ENCODE measurements around the gene FUT2. TPM values are rescaled to one million over a fixed set of nuclear protein-coding genes. Genes with fewer than 3 reads are reported as not detected.

The FUT2 gene
- total RNA-seq, 1 donor from 2014 or later: not detected

DNA sequence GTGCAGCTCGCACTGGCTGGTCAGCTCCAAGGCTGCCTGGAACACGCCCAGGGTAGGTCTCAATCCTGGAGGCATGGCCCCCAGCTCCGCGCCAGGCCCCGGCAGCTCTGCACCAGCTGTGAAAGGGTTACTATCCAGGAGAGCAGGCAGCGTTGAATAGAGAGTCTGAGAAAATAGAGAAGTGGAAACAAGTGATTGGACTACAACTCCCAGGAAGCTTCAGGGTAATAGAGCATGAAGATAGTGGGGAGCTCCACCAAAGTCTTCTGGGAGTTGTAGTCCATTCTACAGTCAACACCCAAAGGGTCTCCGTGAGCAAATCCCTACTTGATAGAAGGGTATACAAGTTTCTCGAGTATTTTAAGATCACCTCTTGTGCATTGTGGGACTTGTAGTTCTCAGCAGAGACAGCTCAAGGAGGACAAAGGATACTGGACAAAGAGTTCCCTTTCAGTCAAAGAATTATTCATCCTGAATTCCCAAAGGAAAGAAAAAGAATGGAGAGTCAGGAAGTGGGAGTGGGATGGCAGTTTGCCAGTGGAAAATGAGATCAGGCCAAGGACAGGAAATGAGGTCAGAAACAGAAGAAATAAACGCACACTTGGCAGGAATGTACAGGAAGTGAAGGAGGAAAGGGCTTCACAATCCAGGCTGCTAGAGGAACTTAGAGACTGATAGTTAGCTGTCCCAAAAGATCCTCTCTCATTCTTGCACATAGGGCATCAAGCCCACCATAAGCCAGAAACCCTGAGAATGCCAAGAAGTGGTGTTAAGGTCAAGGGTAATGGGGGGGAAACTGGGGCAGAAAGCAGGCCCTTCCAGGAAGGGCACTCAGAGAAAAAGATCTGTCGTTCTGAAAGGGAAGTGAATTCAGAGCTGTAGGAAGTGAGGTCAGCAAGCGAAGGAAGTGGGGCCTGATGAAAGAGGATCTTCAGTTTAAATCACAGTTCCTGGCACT, 29.3 kb downstream of the FUT2 start:
- Mint-ChIP-seq H3K4me1 (peaks cover 27% of the 10 kb centered on the region), H3K4me3 (peak overlapping the region; percentile 10), H3K9me3 (peaks cover 7% of the 10 kb centered on the region), H3K27ac (ENCODE audit: unreplicated experiment) (peak overlapping the region; percentile 95), H3K36me3 (ENCODE audit: low read depth) (peaks cover 5% of the 10 kb centered on the region), H3K27me3 (ENCODE audit: low read depth) (no peaks in the 10 kb centered on the region)
- TF ChIP-seq, protein P1, sequence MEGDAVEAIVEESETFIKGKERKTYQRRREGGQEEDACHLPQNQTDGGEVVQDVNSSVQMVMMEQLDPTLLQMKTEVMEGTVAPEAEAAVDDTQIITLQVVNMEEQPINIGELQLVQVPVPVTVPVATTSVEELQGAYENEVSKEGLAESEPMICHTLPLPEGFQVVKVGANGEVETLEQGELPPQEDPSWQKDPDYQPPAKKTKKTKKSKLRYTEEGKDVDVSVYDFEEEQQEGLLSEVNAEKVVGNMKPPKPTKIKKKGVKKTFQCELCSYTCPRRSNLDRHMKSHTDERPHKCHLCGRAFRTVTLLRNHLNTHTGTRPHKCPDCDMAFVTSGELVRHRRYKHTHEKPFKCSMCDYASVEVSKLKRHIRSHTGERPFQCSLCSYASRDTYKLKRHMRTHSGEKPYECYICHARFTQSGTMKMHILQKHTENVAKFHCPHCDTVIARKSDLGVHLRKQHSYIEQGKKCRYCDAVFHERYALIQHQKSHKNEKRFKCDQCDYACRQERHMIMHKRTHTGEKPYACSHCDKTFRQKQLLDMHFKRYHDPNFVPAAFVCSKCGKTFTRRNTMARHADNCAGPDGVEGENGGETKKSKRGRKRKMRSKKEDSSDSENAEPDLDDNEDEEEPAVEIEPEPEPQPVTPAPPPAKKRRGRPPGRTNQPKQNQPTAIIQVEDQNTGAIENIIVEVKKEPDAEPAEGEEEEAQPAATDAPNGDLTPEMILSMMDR (conservative IDR thresholded peaks at IDR 0.05): no peak
- no peak for DNase-seq (ENCODE audit: low read depth, low spot score)

DNA sequence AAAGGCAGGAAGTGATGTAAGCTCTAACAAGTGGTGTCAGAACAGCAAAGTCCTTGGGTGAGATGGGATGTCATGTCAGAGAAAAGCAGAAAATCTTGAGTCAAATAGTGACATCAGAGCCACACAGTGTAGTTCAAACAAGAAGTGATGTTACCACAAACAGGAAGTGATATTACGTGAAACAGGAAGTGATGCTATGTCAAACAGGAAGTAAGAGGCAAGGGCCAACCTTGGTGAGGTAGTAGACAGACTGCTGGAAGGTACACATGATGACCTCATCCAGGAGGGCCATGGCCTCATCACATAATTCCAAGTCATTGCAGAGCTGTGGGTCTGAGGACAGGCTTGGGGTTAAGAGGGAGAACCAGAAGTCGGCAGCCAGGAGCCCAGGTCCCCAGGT, 30.8 kb downstream of the FUT2 start:
- no peak for DNase-seq (ENCODE audit: low read depth, low spot score)
- peaks cover 11% of the 10 kb centered on the region for H3K9me3 Mint-ChIP-seq
- no peak overlapping the region for H3K4me3 Mint-ChIP-seq
- peaks cover 15% of the 10 kb centered on the region for H3K4me1 Mint-ChIP-seq
- H3K36me3 Mint-ChIP-seq (ENCODE audit: low read depth): peaks cover 9% of the 10 kb centered on the region
- H3K27me3 Mint-ChIP-seq (ENCODE audit: low read depth): peaks cover 4% of the 10 kb centered on the region
- TF ChIP-seq, protein P1 (conservative IDR thresholded peaks at IDR 0.05): no peak
- H3K27ac Mint-ChIP-seq (ENCODE audit: unreplicated experiment): peak overlapping the region; percentile 52

DNA sequence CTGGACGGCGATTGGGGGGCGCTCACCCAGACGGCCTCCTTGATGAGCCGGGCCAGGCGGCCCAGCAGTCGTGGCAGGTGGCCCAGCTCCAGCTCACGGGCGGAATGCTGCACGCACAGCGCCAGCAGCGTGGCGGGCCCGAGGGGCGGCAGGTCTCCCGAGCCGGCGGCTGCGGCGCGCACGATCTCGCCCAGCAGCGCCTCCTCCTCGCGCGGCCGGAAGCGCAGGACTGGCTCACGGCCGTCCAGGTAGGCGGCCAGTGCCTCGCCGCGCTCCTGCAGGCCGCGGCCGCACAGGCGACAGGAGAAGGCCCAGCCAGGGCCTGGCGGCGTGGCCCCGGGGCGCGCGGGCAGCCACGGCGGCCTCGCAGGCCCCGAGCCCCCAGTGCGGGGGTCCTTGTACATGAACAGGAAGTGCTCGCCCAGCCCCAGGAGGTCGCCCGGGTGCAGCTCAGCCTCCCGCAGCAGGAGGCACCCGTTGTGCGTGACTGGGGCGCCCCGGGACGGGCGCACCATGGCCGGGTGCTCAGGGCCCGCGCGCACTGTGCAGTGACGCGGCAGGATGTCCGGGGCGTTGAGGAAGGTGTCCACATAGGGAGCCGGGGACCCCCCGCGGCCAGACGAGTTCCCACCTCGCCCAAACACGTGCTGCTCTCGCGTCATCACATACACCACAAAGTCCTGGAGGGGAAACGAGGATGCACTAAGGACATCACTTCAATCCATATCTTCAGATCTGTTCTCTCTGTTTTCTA, 33.3 kb downstream of the FUT2 start:
- no peak for DNase-seq (ENCODE audit: low read depth, low spot score)
- no peak overlapping the region for H3K4me3 Mint-ChIP-seq

DNA sequence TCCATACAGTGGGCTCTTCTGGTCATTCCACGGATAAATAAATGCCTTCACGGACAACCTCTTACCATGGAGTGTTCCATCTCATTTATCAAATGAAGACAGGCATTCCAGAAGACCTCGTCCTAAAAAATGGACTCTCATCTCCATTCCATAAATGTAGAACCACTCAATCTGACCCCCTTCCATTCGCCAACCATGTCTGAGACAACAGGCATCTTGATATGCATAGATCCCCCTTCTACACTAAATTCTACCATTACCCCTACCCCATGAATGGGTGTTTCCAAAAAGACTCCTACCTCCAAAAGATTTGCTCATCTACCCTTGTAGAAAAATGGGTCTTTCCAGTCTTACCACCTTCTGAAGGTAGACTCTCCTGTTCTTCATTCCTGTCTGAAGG, 35.7 kb downstream of the FUT2 start:
- Mint-ChIP-seq H3K4me1 (peaks cover 6% of the 10 kb centered on the region), H3K27me3 (ENCODE audit: low read depth) (peaks cover 18% of the 10 kb centered on the region), H3K36me3 (ENCODE audit: low read depth) (peaks cover 10% of the 10 kb centered on the region), H3K9me3 (peaks cover 11% of the 10 kb centered on the region), H3K4me3 (no peak overlapping the region), H3K27ac (ENCODE audit: unreplicated experiment) (no peak overlapping the region)
- TF ChIP-seq, protein P1 (conservative IDR thresholded peaks at IDR 0.05): no peak
- no peak for DNase-seq (ENCODE audit: low read depth, low spot score)

More for the DNA sequence above, 33.3 kb downstream of the FUT2 start:
- Mint-ChIP-seq H3K27me3 (ENCODE audit: low read depth) (peaks cover 11% of the 10 kb centered on the region), H3K27ac (ENCODE audit: unreplicated experiment) (no peak overlapping the region), H3K36me3 (ENCODE audit: low read depth) (peaks cover 12% of the 10 kb centered on the region), H3K4me1 (peaks cover 15% of the 10 kb centered on the region), H3K9me3 (peaks cover 16% of the 10 kb centered on the region)
- TF ChIP-seq, protein P1 (conservative IDR thresholded peaks at IDR 0.05): no peak

DNA sequence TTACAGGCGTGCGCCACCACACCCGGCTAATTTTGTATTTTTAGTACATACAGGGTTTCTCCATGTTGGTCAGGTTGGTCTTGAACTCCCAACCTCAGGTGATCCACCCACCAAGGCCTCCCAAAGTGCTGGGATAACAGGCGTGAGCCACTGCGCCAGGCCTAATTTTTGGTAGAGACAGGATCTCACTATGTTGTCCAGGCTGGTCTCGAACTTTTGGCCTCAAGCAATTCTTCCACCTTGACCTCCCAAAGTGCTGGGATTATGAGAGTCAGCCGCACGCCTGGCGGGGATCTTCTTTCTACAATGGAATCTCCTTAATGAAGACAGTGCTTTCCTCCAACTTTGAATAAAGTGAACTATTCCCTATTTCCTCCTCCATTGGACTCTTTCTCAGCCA, 38.9 kb downstream of the FUT2 start:
- Mint-ChIP-seq H3K4me1 (peaks cover 16% of the 10 kb centered on the region), H3K36me3 (ENCODE audit: low read depth) (peaks cover 7% of the 10 kb centered on the region), H3K27ac (ENCODE audit: unreplicated experiment) (no peak overlapping the region), H3K9me3 (peaks cover 9% of the 10 kb centered on the region), H3K27me3 (ENCODE audit: low read depth) (peaks cover 26% of the 10 kb centered on the region), H3K4me3 (peak overlapping the region; percentile 72)
- DNase-seq (ENCODE audit: low read depth, low spot score): no peak
- TF ChIP-seq, protein P1 (conservative IDR thresholded peaks at IDR 0.05): no peak
